ENCODE data around the gene STOM.

- TF ChIP-seq CTCF (conservative IDR thresholded peaks at IDR 0.05), result no peak
- no peak for TF ChIP-seq ZFX (IDR thresholded peaks at IDR 0.05)
These were observed 80.9 kb downstream of the STOM start for GRCh38 chr9:121289026-121289771.

All from C4-2B (cell line).